Activated CD4-positive, CD25-positive, alpha-beta regulatory T cell treated with anti-CD3 and anti-CD28 coated beads, Interleukin-2, amount 50 U/mL, for 72 hours (primary cell): Measurements from ENCODE around the gene C20orf141.

Experiments used
- DNase-seq: peaks from one replicate; pipeline ENCODE4 v3.0.0; 2021

C20orf141 gene

DNA sequence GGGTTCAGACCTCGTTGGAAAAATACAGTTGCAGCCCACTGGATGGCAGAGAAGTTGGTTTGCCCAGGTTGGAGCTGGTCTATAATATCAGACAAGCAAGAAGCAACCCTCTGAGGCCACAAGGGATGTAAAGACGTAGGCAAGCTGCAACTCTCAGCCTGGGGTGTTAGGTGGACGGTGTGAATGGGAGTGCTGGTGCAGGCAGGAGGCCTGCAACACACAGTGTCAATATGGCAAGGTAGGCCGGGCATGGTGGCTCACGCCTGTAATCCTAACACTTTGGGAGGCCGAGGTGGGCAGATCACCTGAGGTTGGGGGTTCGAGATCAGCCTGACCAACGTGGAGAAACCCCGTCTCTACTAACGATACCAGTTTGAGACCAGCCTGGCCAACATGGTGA is 36.3 kb downstream of the C20orf141 start:
- DNase-seq = no peak

DNA sequence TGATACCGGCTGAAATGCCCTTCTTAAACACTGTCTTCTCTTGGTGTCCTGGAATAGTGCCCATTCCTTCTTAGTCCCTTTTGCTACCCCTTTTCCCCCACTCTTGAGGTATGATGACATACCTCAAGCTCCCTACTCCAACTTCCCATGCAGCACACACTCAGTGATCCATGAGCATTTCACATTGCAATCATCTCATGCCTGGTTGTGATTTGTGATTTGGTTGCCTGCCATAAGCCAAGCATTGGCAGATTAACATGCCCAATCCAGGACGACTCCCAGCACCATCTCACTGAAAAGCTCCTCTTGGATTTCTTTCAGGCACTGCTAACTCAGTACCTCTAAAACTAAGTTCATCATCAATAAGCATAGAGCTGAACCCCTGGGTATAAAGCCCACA is 43.8 kb downstream of the C20orf141 start:
- DNase-seq = no peak

DNA sequence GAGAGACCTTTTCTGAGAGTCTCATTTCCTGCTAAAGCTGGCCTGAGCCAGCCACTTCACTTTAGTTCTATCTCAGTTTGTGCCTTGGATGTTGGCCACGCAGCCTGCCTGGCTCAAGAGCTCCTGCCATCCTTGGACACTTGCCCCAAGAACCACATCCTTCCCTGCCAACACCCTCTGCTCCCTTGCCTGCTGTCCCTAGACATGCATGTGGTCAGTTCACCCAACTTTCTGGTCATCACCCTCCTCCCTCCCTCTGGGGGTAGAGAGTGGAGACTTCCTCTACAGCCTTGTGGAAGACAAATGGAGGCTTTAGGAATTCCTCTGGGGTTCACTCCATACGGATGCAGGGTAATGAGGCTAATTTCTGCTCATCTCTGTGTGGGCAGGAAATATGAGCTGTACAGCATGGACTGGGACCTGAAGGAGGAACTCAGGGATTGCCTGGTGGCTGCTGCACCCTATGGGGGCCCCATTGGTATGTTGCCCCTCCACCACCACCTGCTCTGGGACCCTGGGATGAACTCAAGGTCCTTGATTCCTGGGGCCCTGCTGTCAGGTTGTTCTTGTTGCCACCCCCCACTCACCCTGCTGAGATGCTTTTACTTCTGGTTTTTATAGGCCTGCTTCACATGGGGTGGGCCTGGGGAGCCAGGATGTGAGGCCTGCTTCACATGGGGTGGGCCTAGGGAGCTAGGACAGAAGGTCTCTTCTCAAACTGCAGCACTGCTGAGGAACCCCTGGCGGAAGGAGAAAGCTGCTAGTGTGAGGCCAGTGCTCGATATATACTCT is 44.7 kb downstream of the C20orf141 start:
- no peak for DNase-seq

DNA sequence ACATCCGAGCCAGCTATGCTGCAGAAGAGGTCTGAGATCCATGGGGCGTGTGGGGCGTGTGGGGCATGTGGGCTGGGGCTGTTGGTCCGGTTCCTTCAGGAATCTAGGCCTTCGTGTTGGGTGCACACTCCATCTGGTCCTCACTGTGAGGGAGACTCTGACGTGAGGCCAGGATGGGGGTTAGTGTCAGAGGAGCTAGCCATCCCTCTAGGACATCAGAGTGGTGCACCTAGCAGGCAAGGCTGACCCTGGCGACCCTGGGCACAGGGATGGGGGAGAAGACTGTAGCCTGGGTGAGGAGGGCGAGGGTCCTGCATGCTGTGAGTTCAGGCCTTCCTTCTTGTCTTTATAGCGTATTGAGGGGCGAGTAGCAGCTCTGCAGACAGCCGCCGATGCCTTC is 49.8 kb downstream of the C20orf141 start:
- DNase-seq = no peak

DNA sequence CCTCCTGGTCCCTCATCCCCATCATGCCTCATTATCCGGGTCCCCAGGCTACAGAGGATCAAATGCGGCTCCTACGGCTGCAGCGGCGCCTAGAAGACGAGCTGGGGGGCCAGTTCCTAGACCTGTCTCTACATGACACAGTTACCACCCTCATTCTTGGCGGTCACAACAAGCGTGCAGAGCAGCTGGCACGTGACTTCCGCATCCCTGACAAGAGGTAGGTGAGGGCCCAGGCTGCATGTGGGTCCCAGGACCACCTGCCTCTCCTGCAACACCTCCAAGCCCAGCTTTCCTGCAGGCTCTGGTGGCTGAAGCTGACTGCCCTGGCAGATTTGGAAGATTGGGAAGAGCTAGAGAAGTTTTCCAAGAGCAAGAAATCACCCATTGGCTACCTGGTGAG is 50.3 kb downstream of the C20orf141 start:
- no peak for DNase-seq
